GM19468 (cell line): ENCODE results near the gene ZBED4.
A peak's percentile ranks its signal among the peaks of the same experiment; 100 is the strongest.
"Not testable (repeated sequence)": the region's sequence is repeated elsewhere in the genome, so short reads cannot be mapped to it uniquely, and the experiment has no call there.

Experiments used
- ATAC-seq: cut with Tn5 transposase; IDR thresholded peaks from one replicate; pipeline ENCODE4 v1.9.1; 2021; ENCODE audit warnings: mild to moderate bottlenecking, moderate library complexity, moderate number of reproducible peaks; ENCODE audit not compliant: unreplicated experiment; ENCODE audit errors: extremely low read depth

Gene ZBED4

DNA sequence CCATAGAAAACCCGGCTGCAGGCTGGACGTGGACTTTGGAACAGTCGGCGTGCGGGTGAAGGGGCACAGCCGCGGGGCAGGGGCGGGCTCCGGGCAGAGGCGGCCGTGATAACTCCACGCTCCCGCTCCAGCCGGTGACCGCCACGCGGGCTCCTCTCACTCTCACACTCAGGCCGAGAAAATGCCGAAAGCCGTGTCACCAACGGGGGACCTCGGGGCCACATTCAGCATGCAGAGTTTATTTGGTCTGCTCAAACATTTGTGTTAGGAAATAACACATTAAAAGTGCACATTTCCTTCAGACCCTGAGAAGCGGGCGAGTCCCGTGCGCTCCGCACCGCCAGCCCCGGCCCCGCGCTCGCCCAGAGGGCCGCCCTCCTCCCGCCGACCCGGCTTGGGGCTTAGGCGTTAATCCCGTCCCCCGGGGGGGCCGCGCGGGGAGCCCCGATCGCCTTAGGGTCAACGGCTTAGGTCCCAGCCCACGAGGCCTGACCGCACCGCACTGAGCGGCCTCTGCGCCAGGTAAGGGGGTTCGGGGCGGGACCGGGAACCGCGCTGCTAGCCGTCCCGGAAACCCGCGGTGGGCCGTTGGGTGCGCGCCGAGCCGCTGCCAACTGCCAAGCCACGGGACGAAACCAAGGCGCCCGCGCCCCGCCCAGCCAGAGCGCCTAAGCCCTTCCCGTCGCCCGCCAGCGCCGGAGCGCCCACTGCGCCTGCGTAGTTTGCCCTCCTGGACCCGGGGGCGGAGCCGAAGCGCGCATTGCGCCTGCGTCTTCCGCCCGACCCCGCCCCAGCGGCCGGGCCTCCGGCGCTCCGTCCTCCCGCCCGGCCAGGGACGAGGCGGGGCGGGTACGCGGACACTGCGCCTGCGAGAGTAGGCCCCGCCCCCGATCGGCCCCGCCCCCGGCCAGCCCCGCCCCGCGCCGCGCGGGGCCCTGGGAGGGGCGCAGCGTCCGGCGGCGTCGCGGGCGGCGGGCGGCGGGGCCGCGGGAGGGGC, at the start of gene ZBED4:
Gene ZBED4, plus strand, starts transcription at position 947 of the 997 bp plus-strand sequence. CDS start 29,819 bp downstream, outside the sequence.
- ATAC-seq, result peak; percentile 77

DNA sequence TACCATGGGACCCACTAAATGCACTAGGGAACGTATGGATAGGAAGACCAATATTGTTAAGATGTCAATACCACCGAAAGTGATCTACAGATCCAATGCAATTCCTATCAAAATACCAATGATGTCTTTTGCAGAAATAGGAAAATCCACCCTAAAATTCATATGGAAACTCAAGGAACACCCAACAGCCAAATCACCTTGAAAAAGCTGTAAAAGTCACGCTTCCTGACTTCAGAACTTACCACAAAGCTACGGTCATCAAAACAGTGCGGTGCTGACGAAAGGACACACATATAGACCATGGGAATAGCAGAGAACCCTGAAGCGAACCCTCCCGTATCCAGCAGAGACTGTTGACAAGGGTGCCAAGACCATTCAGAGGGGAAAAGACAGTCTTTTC, 46.5 kb upstream of the ZBED4 start:
- ATAC-seq, result no peak

GRCh38 chr22:49807780-49808708, 45.6 kb upstream of the ZBED4 start:
- ATAC-seq, result no peak

DNA sequence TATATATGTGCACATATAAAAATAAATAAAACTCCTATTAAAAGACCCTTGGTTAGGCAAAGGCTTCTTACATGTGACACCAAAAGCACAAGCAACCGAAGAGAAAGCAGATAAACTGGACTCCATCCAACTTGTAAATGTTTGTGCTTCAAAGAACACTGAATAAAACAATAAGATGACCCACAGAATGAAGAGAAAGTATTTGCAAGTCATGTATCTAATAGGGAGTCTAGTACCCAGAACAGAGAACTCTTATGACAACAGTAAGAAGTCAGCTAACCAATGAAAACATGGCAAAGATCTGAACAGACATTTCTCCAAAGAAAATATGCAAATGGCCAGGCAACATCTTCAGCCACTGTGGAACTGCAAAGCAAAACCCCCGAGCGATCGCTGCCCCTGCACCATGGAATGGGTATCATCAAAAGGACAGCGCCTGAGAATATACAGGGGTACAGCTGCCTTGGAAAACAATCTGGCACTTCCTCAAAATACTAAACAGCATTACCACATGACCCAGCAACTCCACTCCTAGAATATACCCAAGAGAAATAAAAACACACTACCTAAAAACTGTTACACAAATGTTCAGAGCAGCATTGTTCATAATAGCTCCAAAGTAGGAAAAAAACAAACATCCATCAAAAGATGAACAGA, 43.2 kb upstream of the ZBED4 start:
- no peak for ATAC-seq

GRCh38 chr22:49811020-49811791, 42.4 kb upstream of the ZBED4 start:
- ATAC-seq, result no peak

GRCh38 chr22:49812838-49813237, 40.8 kb upstream of the ZBED4 start:
- ATAC-seq, result no peak

- ATAC-seq, result no peak
Observed at GRCh38 chr22:49814164-49814686, 39.4 kb upstream of the ZBED4 start.

DNA sequence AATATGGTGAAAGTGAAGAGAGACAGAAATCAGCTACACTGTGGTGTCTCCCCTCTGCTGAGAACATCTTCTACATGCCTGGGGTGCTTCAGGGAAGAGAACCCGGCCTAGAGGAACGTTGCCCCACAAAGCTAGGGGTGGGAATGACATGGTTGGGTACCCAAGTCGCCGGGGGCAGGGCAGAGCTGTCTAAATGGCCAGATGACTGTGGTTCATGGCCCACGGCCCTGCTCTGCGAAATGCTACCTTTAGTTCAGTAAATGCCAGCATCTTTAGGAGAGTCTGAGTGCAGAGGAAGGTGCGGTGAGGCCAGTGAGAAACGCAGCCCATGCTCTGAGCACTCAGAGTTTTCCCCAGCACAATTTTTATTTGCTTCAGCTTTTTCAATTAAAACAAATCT, 38.8 kb upstream of the ZBED4 start:
- no peak for ATAC-seq

DNA sequence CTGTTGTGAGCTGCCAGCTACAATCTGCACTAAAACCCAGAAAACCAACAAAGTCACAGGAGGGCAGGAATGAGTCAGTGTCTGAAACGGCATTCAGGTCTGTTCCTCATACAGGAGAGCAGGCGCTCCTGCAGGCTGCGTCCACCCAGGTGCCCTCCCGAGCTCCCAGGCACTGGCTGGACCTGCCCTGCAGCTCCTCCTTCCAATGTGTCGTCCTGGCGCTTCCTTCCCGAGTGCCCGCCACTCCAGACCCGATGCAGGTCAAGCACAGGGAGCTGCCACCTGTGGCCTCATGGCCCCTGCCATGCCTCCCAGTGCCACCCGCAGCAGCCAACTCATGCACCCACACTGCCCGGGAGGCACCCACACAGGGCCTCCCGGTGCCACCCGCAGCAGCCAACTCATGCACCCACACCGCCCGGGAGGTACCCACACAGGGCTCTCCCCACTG, 38.0 kb upstream of the ZBED4 start:
- no peak for ATAC-seq

- no peak for ATAC-seq
Observed at GRCh38 chr22:49817359-49817758, 36.3 kb upstream of the ZBED4 start.

DNA sequence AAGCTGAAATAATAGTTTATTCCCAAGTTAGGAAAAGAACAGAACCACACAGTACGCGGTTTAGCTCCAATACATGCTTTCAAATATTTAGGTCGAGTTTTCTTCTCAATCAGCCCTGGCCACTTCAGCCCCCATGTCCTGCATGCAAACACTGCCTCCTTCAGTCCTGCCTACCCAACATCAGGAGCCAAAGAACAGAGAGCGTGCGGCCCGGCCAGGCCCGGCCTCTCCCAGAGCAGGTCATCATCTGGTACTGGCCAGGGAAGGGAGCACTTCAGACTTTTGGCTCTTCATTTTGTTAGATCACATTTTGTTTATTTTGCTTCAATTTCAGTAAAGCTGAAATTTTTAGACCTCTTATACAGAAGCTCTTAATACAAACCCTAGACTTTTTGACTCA, 32.7 kb upstream of the ZBED4 start:
- ATAC-seq, result no peak

DNA sequence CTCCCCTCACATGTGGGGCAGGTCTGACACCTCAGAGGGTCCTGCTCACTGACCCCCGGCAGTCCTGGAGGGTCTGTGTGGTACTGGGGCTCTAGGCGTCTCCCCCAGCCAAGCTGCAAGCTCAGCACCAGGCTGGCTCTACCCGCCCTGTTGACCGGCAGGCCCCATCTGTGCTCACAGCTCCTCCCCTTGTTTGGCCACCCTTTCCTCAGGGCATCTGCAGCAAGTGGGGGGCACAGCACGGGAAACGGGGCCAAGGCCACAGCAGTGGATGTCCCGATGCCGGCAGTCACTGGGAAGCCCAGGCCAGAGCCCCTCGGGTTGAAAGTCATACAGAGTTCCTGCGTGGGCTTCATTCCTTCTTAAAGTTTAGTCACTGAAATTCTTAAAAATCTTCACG, 31.9 kb upstream of the ZBED4 start:
- ATAC-seq, result not testable (repeated sequence)

- no peak for ATAC-seq
Observed at GRCh38 chr22:49823289-49824045, 30.2 kb upstream of the ZBED4 start.

GRCh38 chr22:49824185-49824925, 29.3 kb upstream of the ZBED4 start:
- ATAC-seq, result no peak

- ATAC-seq, result no peak
Observed at GRCh38 chr22:49824936-49825335, 28.7 kb upstream of the ZBED4 start.

DNA sequence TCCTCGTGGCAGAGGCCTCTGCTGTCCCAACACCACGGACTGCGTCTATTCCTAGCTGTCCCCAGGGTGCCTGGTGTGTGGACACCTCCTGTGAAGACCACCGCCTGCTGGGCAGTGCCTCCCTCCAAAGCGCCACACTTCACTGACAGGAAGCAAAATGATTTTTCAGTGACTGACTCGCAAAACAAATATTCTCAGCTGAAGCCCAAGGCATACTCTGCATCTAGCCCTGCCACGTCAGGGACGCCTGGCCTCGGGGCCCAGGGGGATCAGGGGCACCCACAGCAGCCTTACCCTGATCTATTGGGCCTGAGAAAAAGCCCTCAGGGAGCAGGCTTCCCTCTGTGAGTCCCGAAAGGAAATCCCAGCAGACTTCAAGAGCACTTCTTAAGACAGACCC, 28.2 kb upstream of the ZBED4 start:
- no peak for ATAC-seq

GRCh38 chr22:49825944-49826602, 27.6 kb upstream of the ZBED4 start:
- ATAC-seq, result no peak
